ENCODE measurements around the gene PDGFRA. TPM values are rescaled to one million over a fixed set of nuclear protein-coding genes. Genes with fewer than 3 reads are reported as not detected.

The PDGFRA gene
- total RNA-seq, 2 donors from 2014 or later: 7.8 to 10.7 TPM

- H3K4me3 Mint-ChIP-seq: no peak overlapping the region
- Histone ChIP-seq H3K9ac (ENCODE audit: extremely low read depth, low read length, poor library complexity, severe bottlenecking) (no peak overlapping the region), H3K27me3 (ENCODE audit: control insufficient read depth, insufficient read depth, low read length, poor library complexity, severe bottlenecking) (no peaks in the 10 kb centered on the region), H3K9me3 (ENCODE audit: control insufficient read depth, low read length) (no peaks in the 10 kb centered on the region), H3K4me1 (ENCODE audit: control insufficient read depth, insufficient read depth, low read length) (peaks cover 4% of the 10 kb centered on the region), H3K27ac (ENCODE audit: low read depth, low read length) (no peak overlapping the region), H3K36me3 (ENCODE audit: control insufficient read depth, insufficient read depth, low read length) (peaks cover 16% of the 10 kb centered on the region), H3K4me3 (ENCODE audit: low read length) (no peak overlapping the region)
- H3K36me3 Mint-ChIP-seq (ENCODE audit: low read depth): peaks cover 15% of the 10 kb centered on the region
- no peak overlapping the region for H3K27ac Mint-ChIP-seq
- no peaks in the 10 kb centered on the region for H3K27me3 Mint-ChIP-seq (ENCODE audit: insufficient read depth)
- TF ChIP-seq CTCF (conservative IDR thresholded peaks at IDR 0.05): no peak
- no peaks in the 10 kb centered on the region for H3K9me3 Mint-ChIP-seq
- no peak for DNase-seq
- H3K4me1 Mint-ChIP-seq: peaks cover 12% of the 10 kb centered on the region
Measured at GRCh38 chr4:54271464-54271863, 42.4 kb downstream of the PDGFRA start.

GRCh38 chr4:54272051-54272450 is 43.0 kb downstream of the PDGFRA start:
- peaks cover 16% of the 10 kb centered on the region for H3K4me1 Mint-ChIP-seq
- H3K27me3 Mint-ChIP-seq (ENCODE audit: insufficient read depth): no peaks in the 10 kb centered on the region
- no peak for DNase-seq
- TF ChIP-seq CTCF (conservative IDR thresholded peaks at IDR 0.05): no peak
- Histone ChIP-seq H3K27me3 (ENCODE audit: control insufficient read depth, insufficient read depth, low read length, poor library complexity, severe bottlenecking) (no peaks in the 10 kb centered on the region), H3K9me3 (ENCODE audit: control insufficient read depth, low read length) (no peaks in the 10 kb centered on the region), H3K27ac (ENCODE audit: low read depth, low read length) (no peak overlapping the region), H3K9ac (ENCODE audit: extremely low read depth, low read length, poor library complexity, severe bottlenecking) (no peak overlapping the region), H3K4me3 (ENCODE audit: low read length) (no peak overlapping the region), H3K36me3 (ENCODE audit: control insufficient read depth, insufficient read depth, low read length) (peaks cover 16% of the 10 kb centered on the region), H3K4me1 (ENCODE audit: control insufficient read depth, insufficient read depth, low read length) (peaks cover 4% of the 10 kb centered on the region)
- no peaks in the 10 kb centered on the region for H3K9me3 Mint-ChIP-seq
- no peak overlapping the region for H3K4me3 Mint-ChIP-seq
- 95 to 100% methylated on average over 1 to 3 of the region's 3 CpGs for WGBS, 2 experiments (ENCODE audit: insufficient coverage in 1 of 2, insufficient read length in 1 of 2)
- peaks cover 13% of the 10 kb centered on the region for H3K36me3 Mint-ChIP-seq (ENCODE audit: low read depth)
- H3K27ac Mint-ChIP-seq: no peak overlapping the region

- Mint-ChIP-seq H3K9me3 (no peaks in the 10 kb centered on the region), H3K36me3 (ENCODE audit: low read depth) (peaks cover 25% of the 10 kb centered on the region), H3K27ac (no peak overlapping the region), H3K4me3 (no peak overlapping the region), H3K4me1 (peaks cover 24% of the 10 kb centered on the region), H3K27me3 (ENCODE audit: insufficient read depth) (no peaks in the 10 kb centered on the region)
- no peak overlapping the region for H3K27ac ChIP-seq (ENCODE audit: low read depth, low read length)
- no peaks in the 10 kb centered on the region for H3K9me3 ChIP-seq (ENCODE audit: control insufficient read depth, low read length)
- H3K27me3 ChIP-seq (ENCODE audit: control insufficient read depth, insufficient read depth, low read length, poor library complexity, severe bottlenecking): no peaks in the 10 kb centered on the region
- 95% methylated on average over 3 of the region's 3 CpGs; no CpG with 5 or more reads in 1 of the 2 experiments for WGBS, 2 experiments (ENCODE audit: insufficient coverage in 1 of 2, insufficient read length in 1 of 2)
- peaks cover 4% of the 10 kb centered on the region for H3K4me1 ChIP-seq (ENCODE audit: control insufficient read depth, insufficient read depth, low read length)
- no peak for TF ChIP-seq CTCF (conservative IDR thresholded peaks at IDR 0.05)
- no peak for DNase-seq
- no peak overlapping the region for H3K9ac ChIP-seq (ENCODE audit: extremely low read depth, low read length, poor library complexity, severe bottlenecking)
- H3K4me3 ChIP-seq (ENCODE audit: low read length): no peak overlapping the region
- H3K36me3 ChIP-seq (ENCODE audit: control insufficient read depth, insufficient read depth, low read length): peaks cover 22% of the 10 kb centered on the region
Measured at GRCh38 chr4:54274264-54274663, 45.2 kb downstream of the PDGFRA start.

Measured in endodermal cell (in vitro differentiated cells).